Small intestine (tissue), 7 donors: ENCODE data around the gene SMIM36. TPM values are rescaled to one million over a fixed set of nuclear protein-coding genes. Genes with fewer than 3 reads are reported as not detected.

ENCODE experiments used
- DNase-seq, 2 donors: peaks; one replicate each; pipeline versions ENCODE4 v3.0.0 to v3.0.0-alpha.2; 2013
- FAIRE-seq: peaks from 2 replicates; lab custom pipeline; 2012; peaks lifted over from hg19 to GRCh38; lab: Jason Lieb, UNC
- H3K27ac ChIP-seq, 3 donors: one replicate each; pipeline ENCODE4 v1.5.1; 2013; ENCODE audit warnings: low read length in 2 of 3, mild to moderate bottlenecking in 2 of 3, control low read depth in 1 of 3, inconsistent platforms in 1 of 3, low read depth in 1 of 3, moderate library complexity in 1 of 3
- H3K27me3 ChIP-seq, 3 donors: one replicate each; pipeline ENCODE4 v1.6.1; 2013; ENCODE audit warnings: low read length in 3 of 3, inconsistent platforms in 1 of 3; ENCODE audit not compliant: control insufficient read depth in 3 of 3, insufficient read depth in 3 of 3
- H3K36me3 ChIP-seq, 3 donors: one replicate each; pipeline ENCODE4 v1.6.1; 2013; ENCODE audit warnings: low read length in 3 of 3, inconsistent platforms in 1 of 3, low read depth in 1 of 3, mild to moderate bottlenecking in 1 of 3, moderate library complexity in 1 of 3; ENCODE audit not compliant: control insufficient read depth in 3 of 3, insufficient read depth in 2 of 3
- H3K4me1 ChIP-seq, 3 donors: one replicate each; pipeline ENCODE4 v1.6.1; 2013; ENCODE audit warnings: low read length in 2 of 3, inconsistent platforms in 1 of 3, low read depth in 1 of 3, mild to moderate bottlenecking in 1 of 3, moderate library complexity in 1 of 3; ENCODE audit not compliant: control insufficient read depth in 3 of 3, insufficient read depth in 2 of 3
- H3K4me3 ChIP-seq, 3 donors: one replicate each; pipeline ENCODE4 v1.5.1; 2013; ENCODE audit warnings: low read length in 3 of 3, control low read depth in 1 of 3, inconsistent platforms in 1 of 3, low read depth in 1 of 3, mild to moderate bottlenecking in 1 of 3, moderate library complexity in 1 of 3
- H3K9me3 ChIP-seq, 2 donors: one replicate each; pipeline ENCODE4 v1.6.1; 2013; ENCODE audit warnings: low read depth in 1 of 2, low read length in 1 of 2; ENCODE audit not compliant: control insufficient read depth in 2 of 2, insufficient read depth in 1 of 2
- WGBS, 3 donors: extraction: QIAGEN DNeasy Blood & Tissue Kit; methylation state at CpG; one replicate each; pipeline ENCODE4 v1.1.7; 2013; 5-methylcytosine and 5-hydroxymethylcytosine counted together
- polyA plus RNA-seq, 4 donors: library from polyadenylated mRNA; stranded (reverse) in 3 of 4; unstranded in 1 of 4; fragments of 200-250 nt in 3 of 4; fragments of 120-200 nt in 1 of 4; gene quantifications; one replicate each; pipeline versions ENCODE4 v1.2.1 to v1.2.3, GENCODE V29; 2013
- donor health status: healthy with polysubstance abuse.
- donor health status: control.
- donor health status: control.
- donor health status: Bipolar disorder and iron deficiency.
- donor health status: healthy.

Gene SMIM36
- polyA plus RNA-seq, 4 donors: not detected

DNA sequence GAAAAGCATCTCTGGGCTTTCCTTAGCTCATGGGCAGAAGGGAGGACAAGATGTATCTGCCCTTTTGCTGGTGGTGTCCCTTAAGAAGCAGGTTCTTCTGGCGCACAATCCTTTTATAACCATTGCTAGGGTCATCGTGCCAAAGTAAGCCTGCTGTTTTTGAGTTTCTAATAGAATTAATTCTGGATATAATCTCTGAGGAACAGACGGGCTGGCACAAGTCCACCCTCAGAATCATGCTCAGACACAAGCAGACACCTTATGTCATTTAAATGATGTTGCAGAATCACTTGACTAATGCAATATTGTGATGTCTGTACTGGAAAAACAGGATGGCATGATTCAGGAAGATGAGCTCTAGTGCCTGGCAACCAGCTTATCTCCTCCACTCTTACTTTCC lies 70.9 kb downstream of the SMIM36 start:
- H3K4me3 ChIP-seq: no peak overlapping the region
- FAIRE-seq (no peak), DNase-seq (no peak)
- H3K9me3 ChIP-seq: no peaks in the 10 kb centered on the region
- no peaks in the 10 kb centered on the region for H3K27me3 ChIP-seq
- WGBS, 3 donors: 77 to 80% (median 78%) methylated on average over 3 of the region's 3 CpGs
- peaks cover 6 to 14% (median 7%) of the 10 kb centered on the region in 3 donors for H3K4me1 ChIP-seq
- no peaks in the 10 kb centered on the region for H3K36me3 ChIP-seq
- H3K27ac ChIP-seq: no peak overlapping the region

DNA sequence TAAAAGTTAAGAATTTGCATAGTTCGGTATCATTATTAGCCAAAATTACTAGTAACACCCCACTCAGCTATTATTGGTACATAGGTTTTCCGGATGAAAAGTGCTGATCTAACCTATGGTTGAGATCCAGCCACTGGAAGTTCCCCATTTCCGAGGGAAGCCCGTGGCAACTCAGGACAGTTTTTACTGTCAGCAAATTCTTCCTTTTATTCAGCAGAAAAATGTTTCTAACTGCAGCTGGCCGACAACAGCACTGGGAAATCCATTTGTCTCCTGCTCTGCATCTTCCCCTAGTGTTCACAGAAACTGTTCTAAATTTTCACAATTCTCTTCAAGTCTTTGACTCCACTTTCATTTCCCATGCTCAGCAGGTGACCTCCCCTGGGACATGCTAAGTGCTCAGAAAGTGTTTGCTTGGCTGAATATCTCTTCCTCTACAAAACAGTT lies 74.1 kb downstream of the SMIM36 start:
- DNase-seq: no peak
- H3K27ac ChIP-seq: no peak overlapping the region

DNA sequence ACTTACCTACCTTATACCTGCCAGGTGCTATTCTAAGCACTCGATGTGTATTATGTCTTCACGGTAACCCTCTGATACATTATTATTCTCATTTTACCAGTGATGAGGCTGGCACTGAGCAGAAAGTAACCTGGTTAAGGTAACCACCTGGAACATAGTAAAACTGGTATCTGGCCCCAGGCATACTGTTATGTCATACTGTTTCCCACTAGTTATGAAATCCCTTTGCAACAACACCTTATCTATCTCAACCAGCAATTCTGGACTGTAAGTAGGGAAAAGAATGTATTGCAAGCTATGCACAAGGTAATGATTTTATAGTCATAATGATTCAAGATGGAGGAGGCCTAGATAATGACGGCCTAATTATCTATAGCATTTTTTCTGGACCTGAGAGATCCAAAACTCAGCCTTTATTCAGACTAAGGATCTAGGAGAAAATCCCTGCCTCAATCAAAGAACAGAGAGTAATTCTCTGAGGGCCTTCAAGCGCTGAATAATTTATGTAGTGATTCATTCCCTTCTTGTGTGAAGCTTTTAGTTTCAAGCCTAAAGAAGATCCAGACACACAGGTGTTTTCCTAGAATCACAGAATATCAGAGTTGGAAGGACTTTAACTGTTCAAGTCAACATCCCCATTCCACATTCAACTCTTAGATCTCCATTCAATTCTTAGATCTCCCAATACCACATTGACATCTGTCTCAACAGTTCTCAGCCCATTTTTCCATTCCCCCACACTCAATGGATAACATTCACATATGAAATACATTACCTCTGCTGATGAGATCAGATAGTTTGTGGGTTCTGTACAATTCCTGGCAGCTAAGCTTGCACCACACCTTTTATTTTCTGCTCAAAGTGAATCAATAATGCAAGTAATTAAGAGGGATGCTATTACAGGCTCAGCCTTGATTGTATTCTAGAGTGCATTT lies 74.8 kb downstream of the SMIM36 start:
- H3K4me1 ChIP-seq: peaks cover 0 to 18% (median 6%) of the 10 kb centered on the region in 3 donors
- no peaks in the 10 kb centered on the region for H3K27me3 ChIP-seq
- DNase-seq: no peak
- no peak overlapping the region for H3K4me3 ChIP-seq
- peak overlapping the region in 1 of 3 donors; percentile 13 for H3K27ac ChIP-seq
- H3K9me3 ChIP-seq: no peaks in the 10 kb centered on the region
- WGBS, 3 donors: 83 to 92% (median 87%) methylated on average over 4 of the region's 4 CpGs
- FAIRE-seq: no peak
- no peaks in the 10 kb centered on the region for H3K36me3 ChIP-seq

More for the DNA sequence above, 74.1 kb downstream of the SMIM36 start:
- FAIRE-seq: no peak
- Histone ChIP-seq H3K27me3 (no peaks in the 10 kb centered on the region), H3K4me3 (no peak overlapping the region), H3K36me3 (no peaks in the 10 kb centered on the region), H3K4me1 (peaks cover 0 to 18% (median 6%) of the 10 kb centered on the region in 3 donors), H3K9me3 (no peaks in the 10 kb centered on the region)
- 37 to 82% (median 55%) methylated on average over 5 of the region's 5 CpGs for WGBS, 3 donors

DNA sequence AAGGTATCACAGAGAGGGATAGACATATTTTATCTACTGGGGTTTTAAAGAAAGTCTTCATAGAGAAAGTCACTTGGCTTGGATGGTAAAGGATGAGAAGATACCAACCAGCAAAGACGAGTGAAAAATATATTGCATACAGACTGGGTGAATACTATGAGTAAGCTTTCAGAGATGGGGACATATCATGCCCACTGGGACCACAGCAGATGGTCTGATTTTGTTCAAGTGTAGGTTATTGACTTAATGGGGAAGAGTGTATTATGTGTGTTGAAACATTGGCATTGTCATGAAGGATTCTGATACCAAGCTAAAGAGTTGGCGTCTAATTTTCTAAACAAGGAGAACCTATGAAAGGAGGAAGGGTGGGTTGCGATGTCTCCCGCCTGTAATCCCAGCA lies 75.8 kb downstream of the SMIM36 start:
- H3K4me3 ChIP-seq: no peak overlapping the region
- no peak for DNase-seq
- WGBS, 3 donors: 71 to 78% (median 75%) methylated on average over 4 of the region's 4 CpGs
- H3K36me3 ChIP-seq: no peaks in the 10 kb centered on the region
- FAIRE-seq: no peak
- no peaks in the 10 kb centered on the region for H3K9me3 ChIP-seq
- no peak overlapping the region for H3K27ac ChIP-seq
- H3K4me1 ChIP-seq: peaks cover 0 to 25% (median 9%) of the 10 kb centered on the region in 3 donors
- no peaks in the 10 kb centered on the region for H3K27me3 ChIP-seq

DNA sequence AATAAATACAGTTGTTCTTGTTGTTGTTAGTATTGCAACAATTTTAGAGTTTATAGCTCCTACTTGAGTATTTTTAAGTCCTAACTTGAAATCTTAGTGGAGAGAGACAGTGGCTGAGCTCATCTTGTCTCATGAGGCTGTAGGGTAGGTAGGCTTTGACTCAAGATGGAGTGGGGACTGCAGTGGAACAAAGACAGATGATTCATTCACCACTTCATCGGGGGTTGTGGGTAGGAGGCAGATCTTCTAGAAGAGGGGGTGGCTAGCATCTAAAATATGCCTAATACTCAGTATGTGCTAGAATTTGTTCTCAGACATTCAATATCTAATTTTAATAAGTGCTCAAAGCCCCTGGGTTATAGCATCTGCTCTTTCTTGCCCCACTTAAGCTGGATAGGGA lies 76.5 kb downstream of the SMIM36 start:
- WGBS, 3 donors: 72 to 82% (median 74%) methylated on average over 1 of the region's 1 CpG
- no peak for FAIRE-seq
- H3K9me3 ChIP-seq: no peaks in the 10 kb centered on the region
- no peak for DNase-seq
- no peaks in the 10 kb centered on the region for H3K36me3 ChIP-seq
- H3K4me3 ChIP-seq: no peak overlapping the region
- H3K4me1 ChIP-seq: peaks cover 0 to 25% (median 9%) of the 10 kb centered on the region in 3 donors
- no peaks in the 10 kb centered on the region for H3K27me3 ChIP-seq
- peak overlapping the region in 1 of 3 donors; percentile 14 for H3K27ac ChIP-seq

DNA sequence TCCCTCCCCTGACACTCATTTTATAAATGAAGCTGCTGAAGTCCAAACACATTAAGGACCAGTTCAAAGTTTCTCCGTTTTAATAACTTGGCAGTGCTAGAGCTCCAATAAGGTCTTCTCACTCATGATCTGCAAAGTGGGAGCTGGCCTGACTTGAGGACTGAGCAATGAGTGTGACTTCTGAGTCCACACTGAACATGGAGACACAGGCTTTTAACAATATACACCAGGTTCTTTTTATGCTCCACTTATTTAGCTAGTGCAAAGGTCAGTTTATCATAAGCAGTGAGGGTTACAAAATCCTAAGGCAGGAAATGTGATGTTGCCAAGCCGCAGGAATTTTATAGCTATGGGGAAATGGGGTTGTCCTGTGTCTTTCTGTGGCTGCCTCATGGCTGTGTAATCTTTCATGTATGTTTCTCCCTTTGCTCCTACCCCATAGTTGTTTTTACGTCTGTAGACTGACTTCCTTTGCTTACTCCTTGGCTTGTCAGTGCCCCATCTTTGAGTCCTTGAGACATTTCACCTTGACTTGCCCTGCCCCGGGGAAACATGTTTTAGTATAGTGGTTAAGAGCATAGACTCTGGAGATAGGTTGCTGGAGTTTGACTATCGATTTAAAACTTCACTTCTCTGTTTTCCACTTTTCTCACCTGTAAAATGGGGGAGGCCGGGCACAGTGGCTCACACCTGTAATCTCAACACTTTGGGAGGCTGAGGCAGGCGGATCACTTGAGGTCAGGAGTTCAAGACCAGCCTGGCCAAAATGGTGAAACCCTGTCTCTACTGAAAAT lies 77.4 kb downstream of the SMIM36 start:
- FAIRE-seq (no peak), DNase-seq (peak; percentile 81 to 89)
- Histone ChIP-seq H3K27me3 (no peaks in the 10 kb centered on the region), H3K4me1 (peaks cover 0 to 25% (median 9%) of the 10 kb centered on the region in 3 donors), H3K36me3 (no peaks in the 10 kb centered on the region), H3K4me3 (no peak overlapping the region), H3K27ac (peak overlapping the region; percentile 43 to 88 (median 81)), H3K9me3 (no peaks in the 10 kb centered on the region)
- WGBS, 3 donors: 40 to 50% (median 42%) methylated on average over 7 of the region's 7 CpGs

DNA sequence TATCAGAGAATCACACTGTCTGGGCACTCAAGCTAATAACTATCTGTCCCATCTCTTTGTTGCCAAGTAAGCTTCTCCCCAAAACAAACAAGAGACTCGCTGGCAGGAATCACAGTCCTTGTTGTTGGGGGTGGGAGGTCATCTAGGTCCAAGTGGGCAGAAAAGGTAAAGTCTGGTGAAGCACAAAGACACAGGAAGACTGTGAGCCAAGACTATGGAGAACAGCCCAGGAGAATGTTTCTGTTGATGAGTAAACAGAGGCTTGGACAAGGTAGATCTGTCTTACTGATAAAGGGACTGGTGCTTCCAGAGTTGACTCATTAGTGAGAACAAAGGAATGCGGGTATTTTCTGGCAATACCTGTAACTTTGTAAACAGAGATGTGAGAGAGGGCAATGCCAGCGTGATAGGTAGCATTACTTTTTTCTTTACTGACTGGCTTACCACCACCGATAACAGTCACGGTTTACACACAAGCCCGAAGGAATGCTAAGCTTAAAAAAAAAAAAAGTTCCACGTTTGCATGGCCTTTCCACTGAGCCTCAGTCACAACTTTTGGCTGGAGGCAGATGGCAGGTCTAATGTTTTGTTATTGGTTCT lies 78.1 kb downstream of the SMIM36 start:
- FAIRE-seq (no peak), DNase-seq (no peak)
- Histone ChIP-seq H3K9me3 (no peaks in the 10 kb centered on the region), H3K36me3 (no peaks in the 10 kb centered on the region), H3K27ac (peak overlapping the region in 2 of 3 donors; percentile 80 to 81), H3K27me3 (no peaks in the 10 kb centered on the region), H3K4me1 (peaks cover 0 to 25% (median 9%) of the 10 kb centered on the region in 3 donors), H3K4me3 (no peak overlapping the region)
- 8 to 47% (median 41%) methylated on average over 7 of the region's 7 CpGs for WGBS, 3 donors
